Measurements from ENCODE around the gene GBP3.
"Not testable (repeated sequence)": the region's sequence is repeated elsewhere in the genome, so short reads cannot be mapped to it uniquely, and the experiment has no call there.

Gene GBP3

GRCh38 chr1:88984569-88984968, 38.1 kb downstream of the GBP3 start:
- Histone ChIP-seq H3K27ac (ENCODE audit: low read depth, low read length) (peak overlapping the region; percentile 28), H3K4me3 (ENCODE audit: low read length) (peak overlapping the region; percentile 20; the same call in 1 of the 2 replicates), H3K27me3 (ENCODE audit: control insufficient read depth, low read length) (no peaks in the 10 kb centered on the region), H3K79me2 (ENCODE audit: control insufficient read depth, low read length) (peaks cover 97% of the 10 kb centered on the region), H3K9me3 (ENCODE audit: control insufficient read depth, insufficient read depth, low read length) (no peaks in the 10 kb centered on the region), H3K4me1 (ENCODE audit: control insufficient read depth, low read length) (peaks cover 20% of the 10 kb centered on the region), H3K4me2 (ENCODE audit: low read length) (peak overlapping the region; percentile 47), H3K9me2 (replicated peaks; ENCODE audit: control insufficient read depth, low read length) (no peaks in the 10 kb centered on the region), H3F3A (ENCODE audit: control insufficient read depth, insufficient read depth) (no peaks in the 10 kb centered on the region), H4K20me1 (ENCODE audit: control insufficient read depth, insufficient read depth, low read depth, low read length) (no peaks in the 10 kb centered on the region), H3K36me3 (ENCODE audit: control insufficient read depth, low read length) (peaks cover 67% of the 10 kb centered on the region)
- TF ChIP-seq CTCF (IDR thresholded peaks at IDR 0.05; ENCODE audit: low read depth, low read length, poor library complexity, severe bottlenecking), result no peak
- TF ChIP-seq EZH2phosphoT487 (IDR thresholded peaks at IDR 0.05; ENCODE audit: borderline replicate concordance, low read length), result no peak

GRCh38 chr1:88983791-88984559, 38.7 kb downstream of the GBP3 start:
- Histone ChIP-seq H3K4me2 (ENCODE audit: low read length) (peak overlapping the region; percentile 47), H3K36me3 (ENCODE audit: control insufficient read depth, low read length) (peaks cover 70% of the 10 kb centered on the region), H4K20me1 (ENCODE audit: control insufficient read depth, insufficient read depth, low read depth, low read length) (no peaks in the 10 kb centered on the region), H3K4me3 (ENCODE audit: low read length) (peak overlapping the region; percentile 20; the same call in 1 of the 2 replicates), H3F3A (ENCODE audit: control insufficient read depth, insufficient read depth) (no peaks in the 10 kb centered on the region), H3K27ac (ENCODE audit: low read depth, low read length) (peak overlapping the region; percentile 28), H3K4me1 (ENCODE audit: control insufficient read depth, low read length) (peaks cover 22% of the 10 kb centered on the region), H3K79me2 (ENCODE audit: control insufficient read depth, low read length) (peaks cover 97% of the 10 kb centered on the region), H3K9me3 (ENCODE audit: control insufficient read depth, insufficient read depth, low read length) (no peaks in the 10 kb centered on the region), H3K9me2 (replicated peaks; ENCODE audit: control insufficient read depth, low read length) (no peaks in the 10 kb centered on the region), H3K27me3 (ENCODE audit: control insufficient read depth, low read length) (no peaks in the 10 kb centered on the region)
- TF ChIP-seq CTCF (IDR thresholded peaks at IDR 0.05; ENCODE audit: low read depth, low read length, poor library complexity, severe bottlenecking), result peak; percentile 67
- no peak for TF ChIP-seq EZH2phosphoT487 (IDR thresholded peaks at IDR 0.05; ENCODE audit: borderline replicate concordance, low read length)

GRCh38 chr1:88982055-88982454, 40.6 kb downstream of the GBP3 start:
- Histone ChIP-seq H3K4me1 (ENCODE audit: control insufficient read depth, low read length) (peaks cover 35% of the 10 kb centered on the region), H3K36me3 (ENCODE audit: control insufficient read depth, low read length) (peaks cover 58% of the 10 kb centered on the region), H3F3A (ENCODE audit: control insufficient read depth, insufficient read depth) (no peaks in the 10 kb centered on the region), H3K27me3 (ENCODE audit: control insufficient read depth, low read length) (no peaks in the 10 kb centered on the region), H3K27ac (ENCODE audit: low read depth, low read length) (no peak overlapping the region), H3K4me3 (ENCODE audit: low read length) (no peak overlapping the region), H3K79me2 (ENCODE audit: control insufficient read depth, low read length) (peaks cover 87% of the 10 kb centered on the region), H3K9me2 (replicated peaks; ENCODE audit: control insufficient read depth, low read length) (no peaks in the 10 kb centered on the region), H3K9me3 (ENCODE audit: control insufficient read depth, insufficient read depth, low read length) (no peaks in the 10 kb centered on the region), H3K4me2 (ENCODE audit: low read length) (no peak overlapping the region), H4K20me1 (ENCODE audit: control insufficient read depth, insufficient read depth, low read depth, low read length) (no peaks in the 10 kb centered on the region)
- TF ChIP-seq CTCF (IDR thresholded peaks at IDR 0.05; ENCODE audit: low read depth, low read length, poor library complexity, severe bottlenecking), result no peak

GRCh38 chr1:88981506-88981905, 41.2 kb downstream of the GBP3 start:
- peaks cover 81% of the 10 kb centered on the region for H3K79me2 ChIP-seq (ENCODE audit: control insufficient read depth, low read length)

More at GRCh38 chr1:88981506-88981905, 41.2 kb downstream of the GBP3 start:
- not testable (repeated sequence) for H4K20me1 ChIP-seq (ENCODE audit: control insufficient read depth, insufficient read depth, low read depth, low read length); H3K4me3 ChIP-seq (ENCODE audit: low read length); H3K27ac ChIP-seq (ENCODE audit: low read depth, low read length); H3K9me2 ChIP-seq (replicated peaks; ENCODE audit: control insufficient read depth, low read length); H3F3A ChIP-seq (ENCODE audit: control insufficient read depth, insufficient read depth); H3K9me3 ChIP-seq (ENCODE audit: control insufficient read depth, insufficient read depth, low read length); H3K27me3 ChIP-seq (ENCODE audit: control insufficient read depth, low read length); H3K4me2 ChIP-seq (ENCODE audit: low read length)
- Histone ChIP-seq H3K4me1 (ENCODE audit: control insufficient read depth, low read length) (peaks cover 35% of the 10 kb centered on the region), H3K36me3 (ENCODE audit: control insufficient read depth, low read length) (peaks cover 53% of the 10 kb centered on the region)
